ENCODE results near the gene ASCC1. TPM values are rescaled to one million over a fixed set of nuclear protein-coding genes. Genes with fewer than 3 reads are reported as not detected.

ASCC1 gene
- total RNA-seq, 1 experiment from 2014 or later = 34.9 TPM

DNA sequence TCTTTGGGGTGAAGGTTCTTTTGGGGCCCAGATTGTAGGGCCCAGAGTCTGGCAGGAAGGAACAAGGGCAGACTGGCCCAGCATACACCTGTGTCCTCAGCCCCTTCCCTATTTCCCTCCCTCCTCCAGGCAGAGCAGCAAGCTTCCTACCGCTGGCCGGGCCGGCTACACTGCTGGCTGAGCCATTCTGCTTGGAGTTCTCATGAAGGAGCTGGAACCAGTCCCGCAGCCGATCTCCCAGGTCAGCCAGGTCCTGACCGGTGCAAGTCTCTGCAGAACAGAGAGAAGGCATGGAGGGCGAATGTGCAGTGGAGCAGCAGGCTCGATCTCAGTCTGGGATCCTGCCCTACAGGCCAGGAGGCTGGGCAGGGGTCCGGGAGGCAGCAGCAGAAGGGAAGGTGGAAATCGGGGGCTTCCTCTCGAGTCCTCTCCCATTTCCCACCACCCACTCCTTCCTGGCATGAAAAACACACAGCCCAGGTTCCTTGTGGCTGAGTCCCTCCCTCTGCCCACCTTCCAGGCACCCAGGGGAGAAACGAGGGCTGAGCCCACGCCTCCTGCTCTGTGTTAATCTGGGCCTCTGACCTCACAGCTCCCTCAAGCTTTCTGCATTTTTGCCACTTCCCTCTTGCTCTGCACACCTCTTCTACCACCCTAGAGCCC is 148.5 kb downstream of the ASCC1 start:
- no peaks in the 10 kb centered on the region for H3K27me3 ChIP-seq
- H3K27ac ChIP-seq = no peak overlapping the region
- H3K4me1 ChIP-seq = peaks cover 21% of the 10 kb centered on the region
- no peak overlapping the region for H3K4me3 ChIP-seq
- H3K9me3 ChIP-seq (replicated peaks) = no peaks in the 10 kb centered on the region
- no peak for DNase-seq
- no peaks in the 10 kb centered on the region for H3K36me3 ChIP-seq

DNA sequence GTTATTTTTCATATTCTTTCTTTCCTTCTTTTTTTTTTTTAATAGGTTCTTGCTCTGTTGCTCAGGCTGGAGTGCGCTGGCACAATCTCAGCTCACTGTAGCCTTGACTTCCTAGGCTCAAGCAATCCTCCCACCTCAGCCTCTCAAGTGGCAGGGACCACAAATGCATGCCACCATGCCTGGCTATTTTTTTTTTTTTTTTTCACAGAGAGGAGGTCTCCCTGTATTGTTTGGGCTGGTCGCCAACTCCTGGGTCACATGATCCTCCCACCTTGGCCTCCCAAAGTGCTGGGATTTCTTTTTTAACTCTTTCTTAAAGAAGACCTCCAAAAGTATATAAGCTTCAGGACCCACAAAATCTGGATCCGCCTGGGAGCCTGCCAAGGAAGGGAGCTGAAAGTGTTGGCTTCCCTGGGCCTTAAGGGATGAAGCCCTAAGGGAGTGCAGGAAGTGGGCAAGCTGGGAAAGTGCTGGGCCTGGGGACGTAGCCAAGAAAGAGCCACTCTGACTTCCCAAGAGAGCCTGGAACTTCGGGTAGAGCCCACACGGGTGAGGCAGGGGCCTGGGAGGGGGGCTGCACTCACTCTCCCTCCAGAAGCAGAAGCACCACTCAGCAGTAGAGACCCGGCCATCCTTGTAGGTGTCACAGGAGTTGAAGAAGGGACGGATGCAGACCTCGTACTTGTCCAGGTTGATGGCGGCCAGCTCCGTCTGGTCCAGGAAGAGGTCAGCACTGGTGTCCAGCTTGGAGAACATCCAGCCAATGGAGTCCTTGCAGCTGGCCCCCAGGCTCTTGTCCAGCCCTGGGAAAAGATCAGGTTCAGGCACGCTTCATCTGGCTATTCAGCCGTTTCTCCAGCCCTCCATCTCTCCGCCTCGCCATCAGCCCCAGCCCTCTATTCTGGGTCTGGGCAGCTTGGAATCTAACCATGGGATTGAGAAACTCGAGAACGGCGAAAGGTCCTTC is 149.5 kb downstream of the ASCC1 start:
- DNase-seq = peak; percentile 15 to 49

DNA sequence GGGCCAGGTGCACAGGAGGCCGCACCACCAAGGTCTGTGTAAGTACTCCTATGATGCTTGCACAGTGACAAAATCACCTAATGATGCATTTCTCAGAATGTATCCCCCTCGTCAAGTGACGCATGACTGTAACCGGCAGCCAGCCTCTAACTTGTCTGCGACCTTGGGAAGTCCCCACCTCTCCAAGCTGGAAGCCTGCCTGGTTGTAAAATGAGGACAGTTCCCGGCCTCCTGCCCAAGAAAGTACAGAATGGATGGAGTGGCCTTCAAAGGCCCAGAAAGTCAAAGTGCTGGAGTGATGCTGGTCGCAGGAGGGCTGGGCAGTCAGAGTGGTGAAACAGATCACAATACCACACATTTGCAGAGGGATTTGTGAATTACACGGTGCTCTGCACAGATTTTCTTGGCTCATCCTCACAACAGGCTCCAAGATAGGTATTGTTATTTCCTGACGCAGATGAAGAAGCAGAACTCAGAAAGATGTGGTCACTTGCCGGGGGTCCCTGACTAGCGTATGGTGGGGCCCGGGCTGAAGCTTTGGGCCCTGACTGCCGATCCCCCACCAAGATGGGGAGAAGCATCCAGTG is 150.5 kb downstream of the ASCC1 start:
- Histone ChIP-seq H3K36me3 (no peaks in the 10 kb centered on the region), H3K27me3 (no peaks in the 10 kb centered on the region), H3K4me3 (no peak overlapping the region), H3K9me3 (replicated peaks) (no peaks in the 10 kb centered on the region), H3K4me1 (peaks cover 21% of the 10 kb centered on the region), H3K27ac (no peak overlapping the region; the same call in 1 of the 2 replicates)
- peak; percentile 44 to 72 for DNase-seq

More for the DNA sequence above, 149.5 kb downstream of the ASCC1 start:
- no peaks in the 10 kb centered on the region for H3K27me3 ChIP-seq
- H3K4me1 ChIP-seq = peaks cover 21% of the 10 kb centered on the region
- no peaks in the 10 kb centered on the region for H3K36me3 ChIP-seq
- no peak overlapping the region for H3K27ac ChIP-seq
- no peak overlapping the region for H3K4me3 ChIP-seq
- no peaks in the 10 kb centered on the region for H3K9me3 ChIP-seq (replicated peaks)

DNA sequence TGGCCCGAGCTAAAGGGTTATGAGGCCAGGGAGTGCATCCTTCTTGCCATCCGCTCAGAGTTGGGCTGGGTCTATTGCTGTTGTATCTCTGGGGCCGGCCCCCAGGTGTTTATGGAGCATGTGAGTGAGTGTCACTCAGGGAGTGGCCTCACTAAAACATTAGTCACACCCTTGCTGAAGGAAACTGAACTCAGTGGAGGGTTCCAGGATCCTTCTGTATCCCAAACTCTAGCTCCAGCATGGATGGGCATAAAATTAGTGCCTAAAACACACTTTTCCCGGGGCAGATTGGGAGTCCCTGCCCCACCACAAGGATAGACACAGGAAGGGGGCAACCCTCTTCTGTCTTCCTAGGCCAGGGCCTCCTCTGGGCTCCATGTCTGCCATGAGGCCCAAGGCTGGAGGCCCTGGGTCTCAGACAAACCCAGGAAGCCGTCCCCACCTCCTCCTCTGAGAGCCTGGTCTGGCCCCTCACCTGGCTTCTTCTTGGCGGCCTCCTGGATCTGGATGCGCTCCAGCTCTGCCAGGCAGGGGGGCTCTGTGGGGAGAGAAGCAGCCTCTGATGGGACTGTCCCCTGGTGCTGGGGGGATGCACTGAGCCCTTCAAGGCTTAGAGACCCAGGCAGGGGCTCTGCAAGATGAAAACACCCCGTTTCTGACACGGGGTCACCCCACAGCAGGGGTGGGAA is 152.2 kb downstream of the ASCC1 start:
- Histone ChIP-seq H3K27ac (no peak overlapping the region), H3K36me3 (no peaks in the 10 kb centered on the region), H3K27me3 (no peaks in the 10 kb centered on the region; the same call in 1 of the 2 replicates), H3K9me3 (replicated peaks) (no peaks in the 10 kb centered on the region), H3K4me1 (peaks cover 28% of the 10 kb centered on the region), H3K4me3 (no peak overlapping the region)
- DNase-seq = no peak

DNA sequence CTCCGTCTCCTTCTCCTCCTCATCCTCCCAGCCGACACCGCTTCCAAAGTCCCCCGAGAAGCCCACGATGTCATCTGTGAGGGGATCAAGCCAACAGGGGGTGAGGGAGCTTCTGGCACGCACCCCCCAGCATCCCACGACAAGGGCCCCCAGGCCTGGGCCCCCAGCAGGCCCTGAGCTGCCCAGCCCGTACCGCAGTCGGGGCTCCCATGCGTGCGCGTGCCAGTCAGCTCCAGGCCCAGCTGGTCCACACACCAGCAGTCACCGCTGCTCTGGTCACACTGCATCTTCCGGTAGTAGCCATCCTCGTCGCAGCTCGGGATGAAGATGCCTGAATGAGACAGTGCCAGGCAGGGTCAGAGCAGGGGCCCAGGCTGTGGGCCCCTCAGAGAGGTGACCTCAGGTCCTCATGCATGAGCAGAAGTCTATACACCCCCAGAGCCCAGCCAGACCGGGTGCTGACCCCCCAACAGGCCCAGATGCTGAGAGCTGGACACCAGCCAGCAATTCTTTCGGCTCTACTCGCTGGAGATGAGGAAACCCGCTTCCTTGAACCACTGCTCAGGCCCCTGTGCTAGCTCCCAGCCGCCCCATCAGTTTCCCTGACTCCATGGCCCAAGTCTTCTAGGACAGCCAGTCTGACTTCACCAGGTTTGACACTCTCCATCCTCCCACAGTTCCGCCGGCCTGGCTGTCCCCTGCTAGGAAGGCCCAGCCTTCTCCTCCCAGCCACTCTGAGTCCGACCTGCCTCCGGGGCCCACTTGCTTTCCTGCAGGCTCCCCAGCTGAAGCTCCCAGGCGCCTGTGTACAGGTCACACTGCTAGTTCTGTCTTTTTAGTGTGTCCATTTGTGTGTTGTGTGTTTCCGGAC is 153.0 kb downstream of the ASCC1 start:
- Histone ChIP-seq H3K27me3 (no peaks in the 10 kb centered on the region; the same call in 1 of the 2 replicates), H3K4me1 (peaks cover 32% of the 10 kb centered on the region), H3K4me3 (no peak overlapping the region), H3K36me3 (no peaks in the 10 kb centered on the region), H3K9me3 (replicated peaks) (no peaks in the 10 kb centered on the region), H3K27ac (no peak overlapping the region)
- DNase-seq = no peak

DNA sequence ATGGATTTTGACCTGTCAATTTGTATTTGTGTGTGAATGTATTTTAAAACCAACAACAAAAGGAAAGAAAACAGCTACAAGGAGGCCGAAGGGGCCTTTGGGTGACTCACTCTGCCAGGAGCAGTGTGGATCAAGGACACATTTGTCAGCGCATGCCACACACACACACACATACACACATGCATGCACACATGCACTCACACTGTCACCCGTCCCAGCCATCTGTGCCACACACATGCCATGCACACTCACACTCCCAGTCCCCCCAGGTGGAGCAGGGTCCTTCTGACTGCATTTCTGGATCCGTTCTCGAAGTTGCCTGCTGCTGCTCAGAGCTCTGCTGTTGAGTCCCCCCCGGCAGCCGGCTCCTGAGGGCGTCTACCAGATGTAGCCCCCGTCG is 153.7 kb downstream of the ASCC1 start:
- no peaks in the 10 kb centered on the region for H3K36me3 ChIP-seq
- H3K27me3 ChIP-seq = no peaks in the 10 kb centered on the region; the same call in 1 of the 2 replicates
- peaks cover 32% of the 10 kb centered on the region for H3K4me1 ChIP-seq
- no peak overlapping the region for H3K4me3 ChIP-seq
- no peaks in the 10 kb centered on the region for H3K9me3 ChIP-seq (replicated peaks)
- DNase-seq = no peak
- no peak overlapping the region for H3K27ac ChIP-seq

DNA sequence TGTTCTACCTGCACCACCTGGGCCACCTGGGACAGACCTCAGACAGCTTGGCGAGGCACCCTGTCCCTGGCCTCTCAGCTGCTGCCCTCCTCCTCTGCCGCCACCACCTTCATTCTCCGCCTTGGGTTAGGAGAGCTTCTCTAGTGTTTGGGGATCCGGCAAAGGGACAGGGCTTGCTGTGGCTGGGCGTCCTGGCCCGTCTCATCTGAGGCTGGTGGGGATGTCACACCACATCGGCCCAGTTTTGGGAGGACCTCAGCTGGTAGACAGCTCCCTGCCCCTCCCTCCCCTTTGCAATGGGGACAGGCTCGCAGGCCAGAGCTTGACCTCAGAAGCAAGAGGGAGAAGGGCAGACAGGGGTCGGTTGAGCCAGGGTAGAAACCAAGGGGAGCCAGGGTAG is 154.1 kb downstream of the ASCC1 start:
- Histone ChIP-seq H3K9me3 (replicated peaks) (no peaks in the 10 kb centered on the region), H3K36me3 (no peaks in the 10 kb centered on the region), H3K4me1 (peaks cover 31% of the 10 kb centered on the region), H3K27ac (no peak overlapping the region), H3K4me3 (no peak overlapping the region), H3K27me3 (no peaks in the 10 kb centered on the region; the same call in 1 of the 2 replicates)
- DNase-seq = no peak

DNA sequence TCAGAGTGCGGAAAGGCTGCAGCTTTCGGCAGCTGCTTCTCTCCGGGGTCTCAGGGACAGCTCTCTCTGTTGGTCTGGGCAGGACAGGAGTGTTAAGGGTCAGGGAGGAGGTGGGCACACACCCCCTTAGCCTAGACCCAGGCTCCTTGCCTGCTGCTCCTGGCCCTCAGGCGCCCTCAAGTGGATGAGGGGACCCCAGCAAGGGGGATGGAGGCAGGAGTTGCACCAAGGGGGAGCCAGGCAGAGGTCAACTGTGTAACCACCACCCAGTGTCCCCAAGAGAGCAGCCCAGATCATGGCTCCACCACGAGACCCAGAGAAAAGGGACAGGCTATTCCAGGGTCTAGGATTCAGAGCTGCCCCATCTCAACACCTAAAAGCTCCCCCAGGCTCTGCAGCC is 154.6 kb downstream of the ASCC1 start:
- Histone ChIP-seq H3K36me3 (no peaks in the 10 kb centered on the region), H3K4me1 (peaks cover 27% of the 10 kb centered on the region), H3K27me3 (no peaks in the 10 kb centered on the region; the same call in 1 of the 2 replicates), H3K9me3 (replicated peaks) (no peaks in the 10 kb centered on the region), H3K4me3 (no peak overlapping the region), H3K27ac (no peak overlapping the region)
- peak in 1 of 2 experiments; percentile 37 for DNase-seq

DNA sequence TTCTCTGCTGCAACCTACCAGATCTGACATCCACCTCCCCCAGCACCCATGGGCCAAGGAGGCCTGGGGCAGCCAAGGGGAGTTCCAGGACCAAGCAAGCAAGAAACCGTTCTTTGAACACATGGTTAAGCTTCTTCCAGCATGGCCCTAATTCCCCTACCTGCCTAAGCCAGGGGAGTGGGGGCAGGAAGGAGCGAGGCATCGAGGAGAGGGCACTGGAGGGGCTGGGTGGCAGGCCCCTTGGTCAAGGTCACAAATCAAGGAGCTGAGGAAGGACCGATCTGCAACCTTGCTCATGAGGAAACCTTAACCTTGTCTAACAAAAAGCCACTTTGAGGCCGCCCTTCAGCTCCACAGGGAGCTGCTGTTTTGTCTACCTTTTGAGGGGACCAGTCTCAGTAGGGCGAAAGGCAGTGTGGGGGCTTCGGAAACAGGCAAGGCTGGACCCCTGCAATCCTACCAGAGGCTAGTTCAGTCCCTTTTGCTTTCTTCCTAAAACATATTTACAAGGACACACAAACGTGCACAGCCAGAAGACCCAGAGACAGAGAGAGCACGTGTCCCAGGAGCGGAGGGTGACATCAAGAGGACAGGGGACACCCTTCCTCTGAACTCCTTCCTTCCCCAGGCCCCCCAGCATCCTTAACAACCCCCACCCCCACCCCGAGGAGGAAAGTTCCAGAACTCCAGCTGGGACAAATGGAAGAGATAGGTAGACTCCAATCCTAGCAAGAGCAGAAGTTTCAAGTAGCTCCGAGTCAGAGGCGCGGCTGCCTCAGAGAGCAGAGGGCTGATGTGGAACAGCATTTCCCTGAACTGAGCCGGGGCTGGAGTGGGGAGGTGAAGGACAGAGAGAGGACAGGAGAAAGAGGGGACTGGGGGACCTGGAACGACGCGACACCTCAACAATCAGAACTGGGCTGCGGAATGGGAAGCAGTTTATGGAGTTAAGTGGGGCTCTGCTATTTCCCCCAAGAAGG is 155.9 kb downstream of the ASCC1 start:
- no peaks in the 10 kb centered on the region for H3K9me3 ChIP-seq (replicated peaks)
- no peak overlapping the region for H3K27ac ChIP-seq
- DNase-seq = no peak
- H3K27me3 ChIP-seq = no peaks in the 10 kb centered on the region; the same call in 1 of the 2 replicates
- peaks cover 15% of the 10 kb centered on the region; the same call in 1 of the 2 replicates for H3K4me1 ChIP-seq
- no peaks in the 10 kb centered on the region for H3K36me3 ChIP-seq
- no peak overlapping the region for H3K4me3 ChIP-seq

DNA sequence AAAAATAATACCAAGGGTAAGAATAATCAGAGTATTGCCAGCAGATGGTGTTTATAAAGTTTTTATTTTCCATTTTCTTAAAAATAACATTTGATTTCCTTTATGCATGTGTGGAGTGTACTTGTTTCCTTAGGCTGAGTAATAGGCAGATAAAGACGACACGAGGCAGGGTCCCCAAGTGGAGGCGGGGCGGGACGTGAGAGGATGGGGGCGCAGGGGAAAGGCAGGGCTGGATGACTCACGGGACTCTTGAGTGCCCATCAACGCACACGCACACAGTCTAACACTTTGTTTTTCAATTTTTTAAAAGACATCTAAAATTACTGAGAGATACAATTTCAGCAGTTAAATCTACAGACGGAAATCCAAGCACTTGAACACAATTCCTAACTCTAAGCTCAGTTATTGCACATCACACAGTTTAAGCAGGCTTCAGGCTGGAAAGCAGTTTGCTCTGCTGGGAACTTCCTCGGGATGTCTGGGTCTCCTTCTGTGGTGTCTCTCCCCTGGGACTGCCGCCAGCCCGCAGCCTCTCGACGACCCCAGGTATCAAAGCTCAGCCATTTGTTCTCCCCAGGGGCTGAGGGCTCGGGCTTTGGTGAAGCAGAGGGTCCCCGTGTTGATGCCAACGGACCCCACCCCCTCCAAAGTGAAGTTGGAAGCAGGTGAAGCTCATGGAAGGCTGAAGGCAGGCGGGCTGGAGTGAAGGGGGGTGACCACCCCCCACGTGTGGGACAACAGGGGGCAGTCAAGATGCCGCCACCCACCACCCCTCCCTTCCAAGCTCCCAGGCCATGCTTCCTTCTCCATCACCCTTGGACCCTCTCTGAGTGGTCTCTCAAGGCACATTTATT is 156.9 kb downstream of the ASCC1 start:
- peak in 1 of 2 experiments; percentile 44 for DNase-seq
- Histone ChIP-seq H3K27ac (no peak overlapping the region), H3K36me3 (no peaks in the 10 kb centered on the region), H3K9me3 (replicated peaks) (no peaks in the 10 kb centered on the region), H3K4me1 (peaks cover 14% of the 10 kb centered on the region; the same call in 1 of the 2 replicates), H3K4me3 (no peak overlapping the region), H3K27me3 (no peaks in the 10 kb centered on the region; the same call in 1 of the 2 replicates)

DNA sequence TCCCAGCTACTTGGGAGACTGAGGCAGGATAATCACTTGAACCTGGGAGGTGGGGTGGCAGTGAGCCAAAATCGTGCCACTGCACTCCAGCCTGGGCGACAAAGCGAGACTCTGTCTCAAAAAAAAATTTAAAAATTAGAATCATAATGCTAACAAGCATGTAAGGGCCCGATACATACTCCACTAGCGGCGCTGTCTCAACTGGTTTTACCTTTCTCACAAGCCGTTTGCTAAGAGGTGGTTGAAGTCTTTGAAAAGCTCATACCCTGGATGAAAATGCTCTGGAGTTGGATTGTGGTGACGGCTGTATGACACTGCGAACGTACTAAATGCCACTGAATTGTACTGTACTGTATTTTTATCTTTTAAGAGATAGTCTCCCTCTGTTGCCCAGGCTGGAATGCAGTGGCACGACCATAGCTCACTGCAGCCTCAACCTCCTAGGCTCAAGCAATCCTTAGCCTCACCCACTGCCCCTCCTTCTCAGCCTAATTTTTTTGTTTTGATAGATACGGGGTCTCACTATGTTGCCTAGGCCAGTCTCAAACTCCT is 157.7 kb downstream of the ASCC1 start:
- Histone ChIP-seq H3K27ac (no peak overlapping the region), H3K27me3 (no peaks in the 10 kb centered on the region; the same call in 1 of the 2 replicates), H3K4me3 (no peak overlapping the region), H3K36me3 (no peaks in the 10 kb centered on the region), H3K4me1 (peaks cover 12% of the 10 kb centered on the region; the same call in 1 of the 2 replicates), H3K9me3 (replicated peaks) (no peaks in the 10 kb centered on the region)
- no peak for DNase-seq

Measured in SJCRH30 (cell line).